Adipose tissue (tissue), 3 donors: ENCODE measurements around the gene SLC35D2. TPM values are rescaled to one million over a fixed set of nuclear protein-coding genes. Genes with fewer than 3 reads are reported as not detected.

Experiments
- H3K27ac ChIP-seq: one replicate; pipeline ENCODE4 v1.5.1; 2013; ENCODE audit warnings: low read depth, low read length
- WGBS, 3 donors: extraction: QIAGEN DNeasy Blood & Tissue Kit; methylation state at CpG; one replicate each; pipeline ENCODE4 v1.1.7; 2013; 5-methylcytosine and 5-hydroxymethylcytosine counted together
- polyA plus RNA-seq, 3 donors: library from polyadenylated mRNA; stranded (reverse); fragments of 200-250 nt; gene quantifications; one replicate each; pipeline ENCODE4 v1.2.3, GENCODE V29; 2013
- donor health status: healthy with polysubstance abuse.
- donor health status: Bipolar disorder and iron deficiency.
- donor health status: healthy.

SLC35D2 gene
- polyA plus RNA-seq, 3 donors, result 10.5 to 21.7 (median 18.3) TPM

- no peak overlapping the region for H3K27ac ChIP-seq
- WGBS, 3 donors, result 77 to 81% (median 79%) methylated on average over 9 of the region's 9 CpGs
These were observed 25.1 kb upstream of the SLC35D2 start for GRCh38 chr9:96408409-96409280.

DNA sequence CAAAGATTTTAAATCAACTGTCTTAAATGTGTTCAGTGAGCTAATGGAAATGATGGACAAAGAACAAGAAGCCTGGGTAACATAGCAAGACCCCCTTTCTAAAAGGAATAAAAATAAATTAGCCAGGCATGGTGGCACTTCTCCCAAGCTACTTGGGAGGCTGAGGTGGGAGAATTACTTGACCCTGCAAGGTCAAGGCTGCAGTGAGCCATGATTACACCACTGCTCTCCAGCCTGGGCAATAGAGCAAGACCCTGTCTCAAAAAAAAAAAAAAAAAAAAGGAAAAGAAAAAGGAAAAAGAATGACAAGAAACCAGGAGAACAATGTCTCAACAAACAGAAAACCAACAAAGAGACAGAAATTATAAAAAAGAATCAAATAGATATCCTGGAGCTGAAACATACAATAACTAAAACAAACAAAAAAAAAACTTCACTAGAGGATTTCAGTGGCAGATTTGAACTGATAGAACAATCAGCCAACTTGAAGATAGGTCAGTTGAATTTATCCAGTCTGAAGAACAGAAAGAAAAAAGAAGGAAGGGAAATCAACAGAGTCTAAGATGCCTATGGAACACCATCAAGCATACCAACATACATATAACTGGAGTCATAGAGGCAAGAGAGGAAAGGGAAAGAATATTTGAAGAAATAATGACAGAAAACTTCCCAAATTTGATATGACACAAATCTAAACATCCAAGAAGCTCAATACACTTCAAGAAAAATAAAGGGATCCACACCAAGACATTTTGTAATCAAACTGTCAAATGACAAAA is 16.8 kb upstream of the SLC35D2 start:
- H3K27ac ChIP-seq, result no peak overlapping the region

- no peak overlapping the region for H3K27ac ChIP-seq
- WGBS, 3 donors, result 88 to 98% (median 91%) methylated on average over 3 of the region's 3 CpGs
These were observed 15.8 kb upstream of the SLC35D2 start for GRCh38 chr9:96399325-96399633.

DNA sequence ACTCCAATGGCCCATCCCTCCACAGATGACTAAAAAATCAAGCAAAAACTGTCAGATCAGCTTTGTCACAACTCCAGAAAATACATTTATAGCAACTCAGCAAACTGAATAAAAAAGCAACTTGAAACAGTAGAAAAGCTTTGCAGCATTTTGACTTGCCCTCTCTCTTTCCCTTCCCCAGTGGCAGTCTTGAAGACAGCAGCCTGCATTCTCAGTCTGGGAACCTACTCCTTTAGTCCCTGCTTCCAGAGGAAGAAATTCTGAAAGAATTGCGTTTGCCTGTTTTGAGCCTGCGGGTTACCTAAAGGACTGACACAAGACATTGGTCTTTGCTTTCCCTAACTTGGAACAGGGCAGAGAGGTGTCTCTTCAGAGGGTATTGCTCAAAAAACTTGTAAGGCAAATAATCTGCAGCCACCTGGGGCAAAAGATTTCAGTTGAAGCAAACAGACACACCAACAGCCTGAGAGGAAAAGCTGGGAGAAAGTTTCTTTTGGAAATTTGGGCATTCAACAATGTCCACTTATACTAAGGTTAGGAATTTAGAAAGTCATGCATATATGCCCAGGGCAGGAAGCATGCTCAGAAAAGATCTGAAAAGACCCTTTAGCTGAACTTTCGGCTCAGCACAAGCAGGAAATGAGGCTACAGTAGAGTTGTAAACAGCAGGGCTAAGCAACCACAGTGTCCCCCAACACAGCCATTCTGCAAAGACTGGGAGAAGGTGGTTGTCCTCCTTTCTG is 15.2 kb upstream of the SLC35D2 start:
- H3K27ac ChIP-seq, result no peak overlapping the region

GRCh38 chr9:96395964-96396363 is 12.5 kb upstream of the SLC35D2 start:
- H3K27ac ChIP-seq, result no peak overlapping the region
- WGBS, 3 donors, result 97% methylated on average over 2 of the region's 2 CpGs

More for the DNA sequence above, 15.2 kb upstream of the SLC35D2 start:
- WGBS, 3 donors, result 51 to 82% (median 56%) methylated on average over 3 of the region's 3 CpGs

DNA sequence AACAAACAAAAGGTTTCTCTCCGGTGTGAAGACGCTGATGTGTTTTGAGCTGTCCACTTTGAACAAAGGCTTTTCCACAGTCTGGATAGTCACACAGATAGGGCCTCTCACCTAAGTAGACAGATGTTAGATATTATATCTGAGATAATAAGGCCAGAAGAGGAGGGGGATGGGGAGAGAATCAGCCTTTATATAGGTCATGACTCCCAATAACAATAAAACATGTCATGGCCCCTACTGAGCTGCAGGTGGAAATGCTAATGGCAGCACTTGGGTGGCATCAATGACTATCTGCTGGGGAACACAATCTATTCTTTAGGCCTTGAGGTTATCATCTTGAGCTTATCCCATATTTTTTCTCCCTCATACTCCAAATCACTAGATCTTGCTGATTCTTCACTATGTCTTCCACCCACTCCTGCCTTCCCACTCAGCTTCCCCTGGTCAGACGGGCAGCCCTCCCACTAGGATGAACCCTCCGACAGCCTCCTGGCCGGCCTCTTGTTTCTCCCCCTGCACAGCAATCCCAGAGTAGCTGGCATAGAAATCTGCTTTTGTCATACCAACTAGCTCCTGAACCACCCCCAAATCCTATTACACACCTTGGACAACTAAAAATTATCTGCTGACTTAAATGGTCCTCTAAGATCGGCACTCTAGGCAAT is 11.5 kb upstream of the SLC35D2 start:
- 95 to 97% (median 95%) methylated on average over 6 of the region's 6 CpGs for WGBS, 3 donors
- no peak overlapping the region for H3K27ac ChIP-seq

DNA sequence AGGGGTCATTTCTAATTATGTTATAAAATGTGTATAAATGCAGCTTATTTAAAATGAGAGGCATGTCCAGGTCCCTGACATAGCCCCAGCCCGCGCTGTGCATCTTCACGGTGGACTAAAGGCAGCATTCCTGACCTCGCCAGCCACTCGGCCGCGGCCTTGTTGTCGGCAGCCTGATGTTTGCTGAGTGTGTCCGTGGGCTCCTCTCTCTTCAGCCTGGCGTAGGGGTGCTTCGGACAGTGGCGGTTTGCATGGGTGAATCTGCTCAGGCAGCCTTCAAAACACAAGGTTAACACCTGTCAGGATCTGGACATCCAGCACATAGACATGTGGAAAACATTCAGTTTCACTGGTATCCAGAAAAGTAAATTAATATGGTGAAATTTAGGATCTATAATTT is 8.8 kb upstream of the SLC35D2 start:
- 96% methylated on average over 12 of the region's 12 CpGs for WGBS, 3 donors
- no peak overlapping the region for H3K27ac ChIP-seq

DNA sequence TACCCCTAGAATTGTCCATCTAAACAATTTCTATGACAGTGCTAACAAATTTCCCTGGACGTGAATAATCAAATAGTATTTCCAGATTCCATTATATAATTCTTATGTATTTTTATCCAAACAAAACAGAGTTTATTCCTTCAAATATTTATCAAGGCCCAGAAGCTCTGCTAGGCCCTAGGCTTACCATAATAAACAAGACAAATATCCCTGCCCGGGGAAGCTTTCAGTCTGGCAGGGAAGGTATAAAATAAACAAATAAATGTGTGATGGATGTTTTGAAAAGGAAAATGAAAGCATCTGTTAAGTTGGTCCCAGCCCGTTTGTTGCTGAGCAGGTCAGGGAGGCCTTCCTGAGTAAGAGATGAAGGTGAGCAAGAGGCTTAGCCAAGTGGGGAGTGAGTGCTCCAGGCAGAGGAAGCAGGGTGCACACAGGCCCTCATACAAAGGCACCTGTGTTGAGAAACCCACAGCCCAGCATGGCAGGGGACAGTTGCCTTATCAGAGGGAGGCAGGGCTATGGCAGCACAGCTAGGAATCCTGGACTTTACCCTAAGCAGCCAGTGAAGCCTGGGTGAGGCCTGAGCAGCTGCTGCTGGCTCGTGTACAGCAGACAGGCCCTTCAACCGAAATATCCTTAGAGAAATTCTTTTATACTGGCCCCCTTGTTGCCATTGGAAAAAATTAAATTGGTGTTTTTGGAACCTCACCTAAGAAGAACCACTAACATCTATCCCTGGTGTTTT is 7.7 kb upstream of the SLC35D2 start:
- H3K27ac ChIP-seq, result no peak overlapping the region
- 25 to 84% (median 83%) methylated on average over 5 of the region's 5 CpGs for WGBS, 3 donors

GRCh38 chr9:96388144-96388543 is 4.6 kb upstream of the SLC35D2 start:
- no peak overlapping the region for H3K27ac ChIP-seq
- 95 to 96% (median 95%) methylated on average over 11 of the region's 11 CpGs for WGBS, 3 donors

- no peak overlapping the region for H3K27ac ChIP-seq
These were observed 2.6 kb upstream of the SLC35D2 start for GRCh38 chr9:96386157-96386556.

DNA sequence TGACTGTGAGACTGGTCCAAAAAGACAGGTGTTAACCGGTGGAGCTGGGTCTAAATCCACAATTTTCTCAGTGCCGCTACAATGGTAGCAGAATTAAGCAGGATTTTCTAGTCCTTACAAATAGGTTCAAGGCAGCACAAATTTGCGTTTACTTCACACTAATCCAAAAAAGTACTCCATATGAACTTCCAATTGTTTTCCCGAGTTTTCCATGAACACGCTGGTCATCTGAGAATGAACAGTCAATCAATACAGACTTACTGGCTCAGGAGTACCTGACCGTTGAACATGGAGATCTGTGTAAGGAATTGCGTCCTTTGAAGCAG is 709 bp downstream of the SLC35D2 start:
- H3K27ac ChIP-seq, result no peak overlapping the region
- 12 to 40% (median 39%) methylated on average over 7 of the region's 7 CpGs for whole genome bisulfite sequencing, 3 donors

- no peak overlapping the region for H3K27ac ChIP-seq
- WGBS, 3 donors, result 59 to 75% (median 73%) methylated on average over 2 of the region's 2 CpGs
These were observed 1.3 kb downstream of the SLC35D2 start for GRCh38 chr9:96382175-96382574.

DNA sequence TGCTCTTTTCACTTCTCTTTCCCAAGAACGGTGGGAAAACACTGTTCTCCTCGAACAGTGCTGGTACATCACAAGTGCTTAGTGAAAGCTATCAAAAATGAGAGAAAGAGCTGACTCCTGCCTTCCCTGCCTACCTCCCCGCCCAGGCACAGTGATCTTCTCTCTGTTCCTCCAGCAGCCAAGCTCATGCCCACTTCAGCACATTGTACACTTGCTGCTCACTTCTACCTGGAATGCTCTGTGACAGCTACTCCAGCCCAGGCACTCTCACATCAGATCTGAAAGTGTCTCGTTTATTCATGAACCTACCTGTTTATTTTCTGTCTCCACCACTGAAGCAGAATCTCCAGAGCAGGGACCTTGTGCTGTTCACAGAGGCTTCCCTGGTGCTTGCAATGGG is 1.8 kb downstream of the SLC35D2 start:
- WGBS, 3 donors, result 68 to 88% (median 88%) methylated on average over 4 of the region's 4 CpGs
- H3K27ac ChIP-seq, result no peak overlapping the region

- no peak overlapping the region for H3K27ac ChIP-seq
- WGBS, 3 donors, result 55 to 99% (median 94%) methylated on average over 4 of the region's 4 CpGs
These were observed 2.4 kb downstream of the SLC35D2 start for GRCh38 chr9:96381125-96381524.

DNA sequence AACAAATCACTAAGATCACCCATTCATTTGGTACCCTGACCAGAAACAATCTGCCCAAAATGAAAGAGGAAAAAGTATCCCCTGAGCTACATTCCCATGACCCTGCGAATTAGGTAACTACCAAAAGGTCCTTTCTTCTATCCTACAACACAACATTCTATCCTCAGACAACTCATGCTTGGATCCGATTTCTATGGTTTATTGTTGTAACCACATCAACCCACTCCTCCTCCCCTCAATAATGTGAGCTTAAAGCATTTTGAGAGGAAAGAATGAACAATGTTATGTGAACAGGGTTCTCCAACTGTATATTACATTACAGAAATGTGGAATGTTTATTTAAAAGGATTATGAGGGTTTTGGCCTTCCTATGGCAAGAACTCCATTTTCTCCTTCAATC is 4.0 kb downstream of the SLC35D2 start:
- 94 to 95% (median 94%) methylated on average over 2 of the region's 2 CpGs for WGBS, 3 donors
- H3K27ac ChIP-seq, result no peak overlapping the region

DNA sequence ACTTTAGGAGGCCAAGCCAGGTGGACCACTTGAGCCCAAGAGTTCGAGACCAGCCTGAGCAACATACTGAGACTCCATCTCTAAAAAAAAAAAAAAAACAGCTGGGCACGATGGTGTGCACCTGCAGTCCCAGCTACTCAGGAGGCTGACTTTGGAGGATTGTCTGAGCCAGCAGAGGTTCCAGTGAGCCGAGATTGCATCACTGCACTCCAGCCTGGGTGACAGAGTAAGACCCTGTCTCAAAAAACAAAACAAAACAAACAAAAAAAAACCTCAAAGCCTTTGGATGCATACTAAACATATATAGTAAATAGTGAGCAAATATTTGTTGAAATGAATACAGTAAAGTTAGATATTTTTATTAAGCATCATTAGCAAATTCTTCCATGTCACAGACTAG is 5.3 kb downstream of the SLC35D2 start:
- 84 to 92% (median 91%) methylated on average over 3 of the region's 3 CpGs for WGBS, 3 donors
- H3K27ac ChIP-seq, result no peak overlapping the region

- WGBS, 3 donors, result 42 to 90% (median 84%) methylated on average over 13 of the region's 13 CpGs
These were observed 6.3 kb downstream of the SLC35D2 start for GRCh38 chr9:96376891-96377874.

More at GRCh38 chr9:96376891-96377874, 6.3 kb downstream of the SLC35D2 start:
- no peak overlapping the region for H3K27ac ChIP-seq
